ENCODE results near the gene TEX12. TPM values are rescaled to one million over a fixed set of nuclear protein-coding genes. Genes with fewer than 3 reads are reported as not detected.

The TEX12 gene
- total RNA-seq, 1 donor from 2014 or later: 1.0 TPM

- no peak overlapping the region for H3K4me3 ChIP-seq (ENCODE audit: low read length in 3 of 3)
- H3K4me1 ChIP-seq (ENCODE audit: control insufficient read depth in 3 of 3, insufficient read depth in 3 of 3, low read length in 3 of 3): no peaks in the 10 kb centered on the region
- H3K27me3 ChIP-seq (ENCODE audit: control insufficient read depth in 3 of 3, insufficient read depth in 3 of 3, low read length in 3 of 3): no peaks in the 10 kb centered on the region
- H3K27ac ChIP-seq (ENCODE audit: low read depth, low read length): no peak overlapping the region
- no peaks in the 10 kb centered on the region for H3K9me3 ChIP-seq (ENCODE audit: control insufficient read depth in 3 of 3, low read length in 3 of 3)
- peaks cover 0 to 4% (median 3%) of the 10 kb centered on the region in 3 donors for H3K36me3 ChIP-seq (ENCODE audit: control insufficient read depth in 3 of 3, insufficient read depth in 3 of 3, low read length in 3 of 3)
- H3K9ac ChIP-seq (ENCODE audit: low read depth in 1 of 3, low read length in 3 of 3): no peak overlapping the region
Observed at GRCh38 chr11:112200252-112200651, 33.1 kb downstream of the TEX12 start.

GRCh38 chr11:112206071-112206470 is 38.9 kb downstream of the TEX12 start:
- Histone ChIP-seq H3K27ac (ENCODE audit: low read depth, low read length) (no peak overlapping the region), H3K4me1 (ENCODE audit: control insufficient read depth in 3 of 3, insufficient read depth in 3 of 3, low read length in 3 of 3) (no peaks in the 10 kb centered on the region), H3K36me3 (ENCODE audit: control insufficient read depth in 3 of 3, insufficient read depth in 3 of 3, low read length in 3 of 3) (peaks cover 0 to 4% (median 0%) of the 10 kb centered on the region in 3 donors), H3K27me3 (ENCODE audit: control insufficient read depth in 3 of 3, insufficient read depth in 3 of 3, low read length in 3 of 3) (no peaks in the 10 kb centered on the region), H3K9ac (ENCODE audit: low read depth in 1 of 3, low read length in 3 of 3) (no peak overlapping the region), H3K4me3 (ENCODE audit: low read length in 3 of 3) (no peak overlapping the region), H3K9me3 (ENCODE audit: control insufficient read depth in 3 of 3, low read length in 3 of 3) (no peaks in the 10 kb centered on the region)

GRCh38 chr11:112210890-112211289 is 43.7 kb downstream of the TEX12 start:
- H3K27me3 ChIP-seq (ENCODE audit: control insufficient read depth in 3 of 3, insufficient read depth in 3 of 3, low read length in 3 of 3): no peaks in the 10 kb centered on the region
- H3K4me3 ChIP-seq (ENCODE audit: low read length in 3 of 3): no peak overlapping the region
- H3K9ac ChIP-seq (ENCODE audit: low read depth in 1 of 3, low read length in 3 of 3): no peak overlapping the region
- H3K27ac ChIP-seq (ENCODE audit: low read depth, low read length): no peak overlapping the region
- peaks cover 0 to 1% (median 0%) of the 10 kb centered on the region in 3 donors for H3K36me3 ChIP-seq (ENCODE audit: control insufficient read depth in 3 of 3, insufficient read depth in 3 of 3, low read length in 3 of 3)
- H3K4me1 ChIP-seq (ENCODE audit: control insufficient read depth in 3 of 3, insufficient read depth in 3 of 3, low read length in 3 of 3): no peaks in the 10 kb centered on the region
- no peaks in the 10 kb centered on the region for H3K9me3 ChIP-seq (ENCODE audit: control insufficient read depth in 3 of 3, low read length in 3 of 3)

- H3K9ac ChIP-seq (ENCODE audit: low read depth in 1 of 3, low read length in 3 of 3): no peak overlapping the region
- H3K4me1 ChIP-seq (ENCODE audit: control insufficient read depth in 3 of 3, insufficient read depth in 3 of 3, low read length in 3 of 3): no peaks in the 10 kb centered on the region
- no peak overlapping the region for H3K27ac ChIP-seq (ENCODE audit: low read depth, low read length)
- peaks cover 0 to 5% (median 0%) of the 10 kb centered on the region in 3 donors for H3K36me3 ChIP-seq (ENCODE audit: control insufficient read depth in 3 of 3, insufficient read depth in 3 of 3, low read length in 3 of 3)
- H3K27me3 ChIP-seq (ENCODE audit: control insufficient read depth in 3 of 3, insufficient read depth in 3 of 3, low read length in 3 of 3): no peaks in the 10 kb centered on the region
- no peak overlapping the region for H3K4me3 ChIP-seq (ENCODE audit: low read length in 3 of 3)
- no peaks in the 10 kb centered on the region for H3K9me3 ChIP-seq (ENCODE audit: control insufficient read depth in 3 of 3, low read length in 3 of 3)
Observed at GRCh38 chr11:112211536-112211935, 44.4 kb downstream of the TEX12 start.

- no peak overlapping the region for H3K4me3 ChIP-seq (ENCODE audit: low read length in 3 of 3)
- H3K27ac ChIP-seq (ENCODE audit: low read depth, low read length): no peak overlapping the region
- no peaks in the 10 kb centered on the region for H3K4me1 ChIP-seq (ENCODE audit: control insufficient read depth in 3 of 3, insufficient read depth in 3 of 3, low read length in 3 of 3)
- peaks cover 0 to 5% (median 2%) of the 10 kb centered on the region in 3 donors for H3K36me3 ChIP-seq (ENCODE audit: control insufficient read depth in 3 of 3, insufficient read depth in 3 of 3, low read length in 3 of 3)
- H3K9me3 ChIP-seq (ENCODE audit: control insufficient read depth in 3 of 3, low read length in 3 of 3): no peaks in the 10 kb centered on the region
- no peaks in the 10 kb centered on the region for H3K27me3 ChIP-seq (ENCODE audit: control insufficient read depth in 3 of 3, insufficient read depth in 3 of 3, low read length in 3 of 3)
- no peak overlapping the region for H3K9ac ChIP-seq (ENCODE audit: low read depth in 1 of 3, low read length in 3 of 3)
Observed at GRCh38 chr11:112212290-112212689, 45.1 kb downstream of the TEX12 start.

GRCh38 chr11:112212710-112213109 is 45.5 kb downstream of the TEX12 start:
- Histone ChIP-seq H3K9ac (ENCODE audit: low read depth in 1 of 3, low read length in 3 of 3) (no peak overlapping the region), H3K9me3 (ENCODE audit: control insufficient read depth in 3 of 3, low read length in 3 of 3) (no peaks in the 10 kb centered on the region), H3K4me1 (ENCODE audit: control insufficient read depth in 3 of 3, insufficient read depth in 3 of 3, low read length in 3 of 3) (no peaks in the 10 kb centered on the region), H3K27ac (ENCODE audit: low read depth, low read length) (no peak overlapping the region), H3K4me3 (ENCODE audit: low read length in 3 of 3) (no peak overlapping the region), H3K36me3 (ENCODE audit: control insufficient read depth in 3 of 3, insufficient read depth in 3 of 3, low read length in 3 of 3) (peaks cover 2 to 8% (median 2%) of the 10 kb centered on the region in 3 donors), H3K27me3 (ENCODE audit: control insufficient read depth in 3 of 3, insufficient read depth in 3 of 3, low read length in 3 of 3) (no peaks in the 10 kb centered on the region)

GRCh38 chr11:112213753-112214152 is 46.6 kb downstream of the TEX12 start:
- Histone ChIP-seq H3K36me3 (ENCODE audit: control insufficient read depth in 3 of 3, insufficient read depth in 3 of 3, low read length in 3 of 3) (peaks cover 8 to 12% (median 10%) of the 10 kb centered on the region in 3 donors), H3K4me3 (ENCODE audit: low read length in 3 of 3) (no peak overlapping the region), H3K4me1 (ENCODE audit: control insufficient read depth in 3 of 3, insufficient read depth in 3 of 3, low read length in 3 of 3) (no peaks in the 10 kb centered on the region), H3K27me3 (ENCODE audit: control insufficient read depth in 3 of 3, insufficient read depth in 3 of 3, low read length in 3 of 3) (no peaks in the 10 kb centered on the region), H3K9me3 (ENCODE audit: control insufficient read depth in 3 of 3, low read length in 3 of 3) (no peaks in the 10 kb centered on the region), H3K27ac (ENCODE audit: low read depth, low read length) (no peak overlapping the region), H3K9ac (ENCODE audit: low read depth in 1 of 3, low read length in 3 of 3) (no peak overlapping the region)

GRCh38 chr11:112215621-112216020 is 48.4 kb downstream of the TEX12 start:
- no peak overlapping the region for H3K27ac ChIP-seq (ENCODE audit: low read depth, low read length)
- H3K36me3 ChIP-seq (ENCODE audit: control insufficient read depth in 3 of 3, insufficient read depth in 3 of 3, low read length in 3 of 3): peaks cover 8 to 12% (median 10%) of the 10 kb centered on the region in 3 donors
- no peaks in the 10 kb centered on the region for H3K9me3 ChIP-seq (ENCODE audit: control insufficient read depth in 3 of 3, low read length in 3 of 3)
- no peak overlapping the region for H3K4me3 ChIP-seq (ENCODE audit: low read length in 3 of 3)
- no peak overlapping the region for H3K9ac ChIP-seq (ENCODE audit: low read depth in 1 of 3, low read length in 3 of 3)
- H3K4me1 ChIP-seq (ENCODE audit: control insufficient read depth in 3 of 3, insufficient read depth in 3 of 3, low read length in 3 of 3): peaks cover 0 to 2% (median 0%) of the 10 kb centered on the region in 3 donors
- no peaks in the 10 kb centered on the region for H3K27me3 ChIP-seq (ENCODE audit: control insufficient read depth in 3 of 3, insufficient read depth in 3 of 3, low read length in 3 of 3)

GRCh38 chr11:112216561-112217105 is 49.5 kb downstream of the TEX12 start:
- no peak overlapping the region for H3K9ac ChIP-seq (ENCODE audit: low read depth in 1 of 3, low read length in 3 of 3)
- H3K27ac ChIP-seq (ENCODE audit: low read depth, low read length): no peak overlapping the region
- peaks cover 0 to 2% (median 0%) of the 10 kb centered on the region in 3 donors for H3K4me1 ChIP-seq (ENCODE audit: control insufficient read depth in 3 of 3, insufficient read depth in 3 of 3, low read length in 3 of 3)
- no peak overlapping the region for H3K4me3 ChIP-seq (ENCODE audit: low read length in 3 of 3)
- peaks cover 8 to 15% (median 10%) of the 10 kb centered on the region in 3 donors for H3K36me3 ChIP-seq (ENCODE audit: control insufficient read depth in 3 of 3, insufficient read depth in 3 of 3, low read length in 3 of 3)
- no peaks in the 10 kb centered on the region for H3K27me3 ChIP-seq (ENCODE audit: control insufficient read depth in 3 of 3, insufficient read depth in 3 of 3, low read length in 3 of 3)
- no peaks in the 10 kb centered on the region for H3K9me3 ChIP-seq (ENCODE audit: control insufficient read depth in 3 of 3, low read length in 3 of 3)

- Histone ChIP-seq H3K27ac (ENCODE audit: low read depth, low read length) (no peak overlapping the region), H3K9me3 (ENCODE audit: control insufficient read depth in 3 of 3, low read length in 3 of 3) (no peaks in the 10 kb centered on the region), H3K9ac (ENCODE audit: low read depth in 1 of 3, low read length in 3 of 3) (no peak overlapping the region), H3K4me3 (ENCODE audit: low read length in 3 of 3) (no peak overlapping the region), H3K4me1 (ENCODE audit: control insufficient read depth in 3 of 3, insufficient read depth in 3 of 3, low read length in 3 of 3) (peaks cover 0 to 2% (median 0%) of the 10 kb centered on the region in 3 donors), H3K27me3 (ENCODE audit: control insufficient read depth in 3 of 3, insufficient read depth in 3 of 3, low read length in 3 of 3) (no peaks in the 10 kb centered on the region), H3K36me3 (ENCODE audit: control insufficient read depth in 3 of 3, insufficient read depth in 3 of 3, low read length in 3 of 3) (peaks cover 8 to 15% (median 10%) of the 10 kb centered on the region in 3 donors)
Observed at GRCh38 chr11:112219476-112220232, 52.5 kb downstream of the TEX12 start.
